ENCODE measurements around the gene KLHL29. TPM values are rescaled to one million over a fixed set of nuclear protein-coding genes. Genes with fewer than 3 reads are reported as not detected.

KLHL29 gene
- total and polyA plus RNA-seq, 10 donors = 1.5 to 30.5 (median 9.4) TPM

GRCh38 chr2:23568626-23569190 lies 183.7 kb downstream of the KLHL29 start:
- TF ChIP-seq CTCF (IDR thresholded peaks at IDR 0.05 in 8 of 11, conservative IDR thresholded peaks at IDR 0.05 in 3 of 11) (no peak), POLR2AphosphoS5 (IDR thresholded peaks at IDR 0.05) (no peak)
- Histone ChIP-seq H3K27me3 (replicated peaks in 1 of 7) (no peaks in the 10 kb centered on the region), H3K4me1 (peaks cover 0 to 12% (median 0%) of the 10 kb centered on the region in 6 donors), H3K9me3 (no peaks in the 10 kb centered on the region), H3K27ac (no peak overlapping the region), H3K36me3 (no peaks in the 10 kb centered on the region), H3K4me3 (no peak overlapping the region)
- no peak for DNase-seq
- 74 to 85% (median 81%) methylated on average over 1 to 3 of the region's 3 CpGs for WGBS, 5 donors
- intact Hi-C loops (cut with DNase I; ENCODE audit: low total_unique reads) = no loop called here

- intact Hi-C loops (cut with DNase I; ENCODE audit: low total_unique reads) = no loop called here
- TF ChIP-seq POLR2A (IDR thresholded peaks at IDR 0.05) = no peak
- no peak for TF ChIP-seq POLR2AphosphoS5 (IDR thresholded peaks at IDR 0.05)
- no peak for TF ChIP-seq CTCF (IDR thresholded peaks at IDR 0.05 in 8 of 11, conservative IDR thresholded peaks at IDR 0.05 in 3 of 11)
- Histone ChIP-seq H3K27me3 (replicated peaks in 1 of 7) (no peaks in the 10 kb centered on the region), H3K36me3 (no peaks in the 10 kb centered on the region), H3K4me1 (peaks cover 0 to under 1% (median 0%) of the 10 kb centered on the region in 6 donors), H3K9me3 (no peaks in the 10 kb centered on the region), H3K27ac (no peak overlapping the region), H3K4me3 (no peak overlapping the region)
- DNase-seq = no peak
- WGBS, 5 donors = 81 to 93% (median 86%) methylated on average over 12 of the region's 12 CpGs
Measured at GRCh38 chr2:23569761-23570365, 184.9 kb downstream of the KLHL29 start.

- WGBS, 5 donors = 82 to 91% (median 87%) methylated on average over 6 of the region's 6 CpGs
- TF ChIP-seq POLR2A (IDR thresholded peaks at IDR 0.05) (no peak), POLR2AphosphoS5 (IDR thresholded peaks at IDR 0.05) (no peak), CTCF (IDR thresholded peaks at IDR 0.05 in 8 of 11, conservative IDR thresholded peaks at IDR 0.05 in 3 of 11) (no peak)
- Histone ChIP-seq H3K36me3 (no peaks in the 10 kb centered on the region), H3K27ac (no peak overlapping the region), H3K4me1 (no peaks in the 10 kb centered on the region), H3K27me3 (replicated peaks in 1 of 7) (no peaks in the 10 kb centered on the region), H3K9me3 (no peaks in the 10 kb centered on the region), H3K4me3 (no peak overlapping the region)
- no peak for DNase-seq
- intact Hi-C loops (cut with DNase I; ENCODE audit: low total_unique reads) = no loop called here
Measured at GRCh38 chr2:23571085-23571484, 186.1 kb downstream of the KLHL29 start.

- no peak overlapping the region for H3K27ac ChIP-seq
- 70 to 78% (median 72%) methylated on average over 12 of the region's 12 CpGs for WGBS, 5 donors
Measured at GRCh38 chr2:23571527-23572282, 186.7 kb downstream of the KLHL29 start.

More at GRCh38 chr2:23571527-23572282, 186.7 kb downstream of the KLHL29 start:
- H3K4me3 ChIP-seq = no peak overlapping the region
- no peaks in the 10 kb centered on the region for H3K4me1 ChIP-seq
- intact Hi-C loops (cut with DNase I; ENCODE audit: low total_unique reads) = no loop called here
- TF ChIP-seq POLR2AphosphoS5 (IDR thresholded peaks at IDR 0.05) (no peak), POLR2A (IDR thresholded peaks at IDR 0.05) (no peak), CTCF (IDR thresholded peaks at IDR 0.05 in 8 of 11, conservative IDR thresholded peaks at IDR 0.05 in 3 of 11) (no peak)
- no peak for DNase-seq
- H3K9me3 ChIP-seq = no peaks in the 10 kb centered on the region
- no peaks in the 10 kb centered on the region for H3K36me3 ChIP-seq
- H3K27me3 ChIP-seq (replicated peaks in 1 of 7) = no peaks in the 10 kb centered on the region
